ENCODE data around the gene AGL. TPM values are rescaled to one million over a fixed set of nuclear protein-coding genes. Genes with fewer than 3 reads are reported as not detected.

The AGL gene
- total and polyA plus RNA-seq, 2 of the 4 experiments (the other 2 are of a cell fraction): 2.4 to 7.0 TPM

GRCh38 chr1:99852648-99853047 lies 2.5 kb downstream of the AGL start:
- Histone ChIP-seq H4K8ac (ENCODE audit: low read depth in 2 of 2, low read length in 2 of 2) (no peak overlapping the region), H3K9me1 (ENCODE audit: insufficient read depth, low read length) (peaks cover 3% of the 10 kb centered on the region), H3K56ac (ENCODE audit: extremely low read depth, insufficient read depth, low read length) (no peak overlapping the region), H2BK120ac (ENCODE audit: low read depth, low read length) (no peak overlapping the region), H2BK15ac (ENCODE audit: low read depth, low read length) (no peak overlapping the region), H3K79me1 (ENCODE audit: low read depth in 1 of 2, low read length in 2 of 2) (peaks cover 5 to 7% of the 10 kb centered on the region in 2 experiments; a peak in 2 of 4 replicates), H4K20me1 (ENCODE audit: insufficient read depth, low read length) (no peaks in the 10 kb centered on the region), H3K4ac (ENCODE audit: low read depth, low read length) (no peak overlapping the region), H2BK5ac (ENCODE audit: low read depth, low read length, poor library complexity, severe bottlenecking) (no peak overlapping the region), H2AFZ (replicated peaks; ENCODE audit: low read length, poor library complexity) (no peak overlapping the region), H4K5ac (ENCODE audit: low read depth, low read length) (no peak overlapping the region), H3K4me3 (ENCODE audit: insufficient read depth, low read depth, low read length) (no peak overlapping the region), H3K14ac (replicated peaks; ENCODE audit: low read depth, low read length) (no peak overlapping the region), H3K27ac (ENCODE audit: insufficient read depth, low read length) (no peak overlapping the region), H4K91ac (ENCODE audit: insufficient read depth, low read depth, low read length) (no peak overlapping the region), H3K9ac (ENCODE audit: low read depth, low read length) (no peak overlapping the region), H3K4me1 (ENCODE audit: control insufficient read depth, insufficient read depth, low read length) (peaks cover 2% of the 10 kb centered on the region; the same call in 1 of the 2 replicates), H2BK20ac (ENCODE audit: low read depth, low read length) (no peak overlapping the region), H2AK9ac (replicated peaks; ENCODE audit: low read depth, low read length, poor library complexity) (no peak overlapping the region), H3K4me2 (ENCODE audit: low read depth, low read length) (no peak overlapping the region), H3K18ac (ENCODE audit: low read depth, low read length) (no peak overlapping the region), H3K23ac (ENCODE audit: low read depth, low read length) (no peak overlapping the region), H3K9me3 (ENCODE audit: control insufficient read depth, insufficient read depth, low read length) (no peaks in the 10 kb centered on the region), H3K36me3 (ENCODE audit: control insufficient read depth, insufficient read depth, low read length) (peaks cover 1% of the 10 kb centered on the region; the same call in 1 of the 2 replicates), H3K27me3 (ENCODE audit: control insufficient read depth, insufficient read depth, low read length) (no peaks in the 10 kb centered on the region), H2AK5ac (ENCODE audit: low read depth, low read length) (no peak overlapping the region)
- dilution Hi-C loops (cut with HindIII; ENCODE audit: low sequenced_read_pairs, unreplicated experiment): no loop called here
- CTCF ChIA-PET: no interaction called here
- TF ChIP-seq BHLHE40 (IDR thresholded peaks at IDR 0.05; ENCODE audit: low read depth, low read length) (no peak), USF2 (IDR thresholded peaks at IDR 0.05; ENCODE audit: low read depth, low read length) (no peak), FOS (IDR thresholded peaks at IDR 0.05; ENCODE audit: low read depth, low read length) (no peak), CEBPB (IDR thresholded peaks at IDR 0.05; ENCODE audit: low read depth, low read length) (peak; percentile 67)
- ATAC-seq (ENCODE audit: low read depth): no peak
- 100% methylated on average over 1 of the region's 3 CpGs; no CpG with 5 or more reads in 1 of the 2 experiments for WGBS, 2 experiments (ENCODE audit: extremely low coverage in 2 of 2, insufficient read length in 1 of 2)
- POLR2A ChIA-PET (ENCODE audit: unreplicated experiment): no interaction called here
- no peak for DNase-seq
- in situ Hi-C loops (cut with MboI; ENCODE audit: low sequenced_read_pairs): no loop called here
- intact Hi-C loops (cut with micrococcal nuclease): no loop called here
- no TSS peak for BruUV-seq (replicated peaks)

Data from IMR-90 (cell line).